Neuronal stem cell (in vitro differentiated cells): Measurements from ENCODE around the gene TBC1D22A.

Experiments
- DNase-seq: peaks from one replicate; pipeline ENCODE4 v3.0.0-alpha.2; 2013; ENCODE audit warnings: low spot score
- H2AFZ ChIP-seq: one replicate; pipeline ENCODE4 v1.6.1; 2013; ENCODE audit warnings: mild to moderate bottlenecking, low read length, inconsistent platforms
- H2AK5ac ChIP-seq: 2 replicates; pipeline ENCODE4 v1.6.1; 2013; ENCODE audit warnings: low read depth, mild to moderate bottlenecking, inconsistent platforms, low read length, moderate library complexity, mixed read lengths
- H2BK120ac ChIP-seq: 2 replicates; pipeline ENCODE4 v1.6.1; 2013; ENCODE audit warnings: low read depth, mild to moderate bottlenecking, inconsistent platforms, low read length, moderate library complexity, mixed read lengths
- H2BK12ac ChIP-seq: one replicate; pipeline ENCODE4 v1.6.1; 2013; ENCODE audit warnings: low read length, inconsistent platforms
- H2BK15ac ChIP-seq: 2 replicates; pipeline ENCODE4 v1.6.1; 2013; ENCODE audit warnings: mild to moderate bottlenecking, low read length, inconsistent platforms, mixed read lengths
- H2BK5ac ChIP-seq: one replicate; pipeline ENCODE4 v1.6.1; 2013; ENCODE audit warnings: inconsistent platforms, mild to moderate bottlenecking, low read length, moderate library complexity
- H3K14ac ChIP-seq: one replicate; pipeline ENCODE4 v1.6.1; 2013; ENCODE audit warnings: low read length, inconsistent platforms
- H3K18ac ChIP-seq: 2 replicates; pipeline ENCODE4 v1.6.1; 2013; ENCODE audit warnings: low read length, inconsistent platforms
- H3K23ac ChIP-seq: 2 replicates; pipeline ENCODE4 v1.6.1; 2013; ENCODE audit warnings: low read depth, mild to moderate bottlenecking, mixed read lengths, low read length, inconsistent platforms; ENCODE audit not compliant: poor library complexity
- H3K27ac ChIP-seq: replicated peaks from 3 replicates; pipeline ENCODE4 v1.5.1; 2013; ENCODE audit warnings: low read length, inconsistent platforms
- H3K27me3 ChIP-seq, 3 experiments: 2 replicates each; pipeline ENCODE4 v1.6.1; 2013; ENCODE audit warnings: low read length in 3 of 3, mild to moderate bottlenecking in 2 of 3, inconsistent platforms in 1 of 3, low read depth in 1 of 3, mixed read lengths in 1 of 3, moderate library complexity in 1 of 3; ENCODE audit not compliant: control insufficient read depth in 3 of 3, insufficient read depth in 3 of 3
- H3K36me3 ChIP-seq, 2 donors: replicated peaks in 1 of 2; 2 replicates each; pipeline ENCODE4 v1.6.1; 2013; ENCODE audit warnings: low read length in 2 of 2; ENCODE audit not compliant: control insufficient read depth in 2 of 2, insufficient read depth in 2 of 2
- H3K4ac ChIP-seq: 2 replicates; pipeline ENCODE4 v1.6.1; 2013; ENCODE audit warnings: inconsistent platforms, mild to moderate bottlenecking, low read length, moderate library complexity
- H3K4me1 ChIP-seq, 2 donors: 1 replicate in 1 of 2; 2 replicates in 1 of 2; pipeline ENCODE4 v1.6.1; 2013; ENCODE audit warnings: low read length in 2 of 2, low read depth in 1 of 2; ENCODE audit not compliant: control insufficient read depth in 2 of 2, insufficient read depth in 1 of 2
- H3K4me2 ChIP-seq: one replicate; pipeline ENCODE4 v1.6.1; 2013; ENCODE audit warnings: mild to moderate bottlenecking, low read length, inconsistent platforms; ENCODE audit not compliant: insufficient read depth, poor library complexity, severe bottlenecking
- H3K4me3 ChIP-seq, 2 donors: 2 replicates each; pipeline ENCODE4 v1.5.1; 2013; ENCODE audit warnings: low read length in 2 of 2, mild to moderate bottlenecking in 2 of 2, inconsistent platforms in 1 of 2, moderate library complexity in 1 of 2
- H3K79me1 ChIP-seq: one replicate; pipeline ENCODE4 v1.6.1; 2013; ENCODE audit warnings: low read depth, mild to moderate bottlenecking, inconsistent platforms, low read length, moderate library complexity
- H3K9ac ChIP-seq: one replicate; pipeline ENCODE4 v1.6.1; 2013; ENCODE audit warnings: mild to moderate bottlenecking, low read depth, low read length, inconsistent platforms; ENCODE audit not compliant: poor library complexity
- H3K9me3 ChIP-seq, 2 donors: replicated peaks in 1 of 2; 2 replicates each; pipeline versions ENCODE3 to v1.6.1; 2013; ENCODE audit warnings: low read length in 2 of 2, mild to moderate bottlenecking in 2 of 2, inconsistent platforms in 1 of 2, low read depth in 1 of 2, mixed read lengths in 1 of 2, moderate library complexity in 1 of 2; ENCODE audit not compliant: control insufficient read depth in 2 of 2, insufficient read depth in 1 of 2
- H4K8ac ChIP-seq: one replicate; pipeline ENCODE4 v1.6.1; 2013; ENCODE audit warnings: low read depth, mild to moderate bottlenecking, inconsistent platforms, low read length, moderate library complexity
- H4K91ac ChIP-seq: one replicate; pipeline ENCODE4 v1.6.1; 2013; ENCODE audit warnings: low read length, low read depth, mild to moderate bottlenecking, inconsistent platforms; ENCODE audit not compliant: poor library complexity
- WGBS, 2 donors: extraction: QIAGEN DNeasy Blood & Tissue Kit; methylation state at CpG; one replicate each; pipeline ENCODE4 v1.1.7; 2013; ENCODE audit warnings: missing lambda C conversion rate in 2 of 2, mixed read lengths in 1 of 2; ENCODE audit not compliant: insufficient read length in 2 of 2, insufficient replicate concordance in 1 of 2; ENCODE audit errors: extremely low coverage in 2 of 2; 5-methylcytosine and 5-hydroxymethylcytosine counted together

TBC1D22A gene

GRCh38 chr22:46758121-46758520 lies 4.3 kb upstream of the TBC1D22A start:
- Histone ChIP-seq H3K18ac (no peak overlapping the region), H2AK5ac (no peak overlapping the region), H4K8ac (no peak overlapping the region), H3K27me3 (no peaks in the 10 kb centered on the region), H3K14ac (no peak overlapping the region), H2BK15ac (no peak overlapping the region), H3K36me3 (peaks cover 6 to 12% of the 10 kb centered on the region in 2 donors), H3K27ac (no peak overlapping the region), H2BK120ac (no peak overlapping the region), H4K91ac (no peak overlapping the region), H3K23ac (no peak overlapping the region), H3K79me1 (peaks cover 3% of the 10 kb centered on the region), H3K4me1 (peaks cover 2 to 9% of the 10 kb centered on the region in 2 donors), H2AFZ (no peak overlapping the region), H3K9ac (no peak overlapping the region), H3K4ac (no peak overlapping the region), H3K4me3 (no peak overlapping the region), H2BK5ac (no peak overlapping the region), H3K4me2 (no peak overlapping the region), H2BK12ac (no peak overlapping the region), H3K9me3 (peaks cover 7 to 11% of the 10 kb centered on the region in 2 donors)
- DNase-seq = no peak
- WGBS, 2 donors = no CpG with 5 or more reads among the region's 1 CpG

- H2AFZ ChIP-seq = peak overlapping the region; percentile 37
- H2BK5ac ChIP-seq = no peak overlapping the region
- H3K9ac ChIP-seq = no peak overlapping the region
- H2AK5ac ChIP-seq = no peak overlapping the region
- no peak overlapping the region for H3K27ac ChIP-seq
- WGBS, 2 donors = no CpG with 5 or more reads among the region's 6 CpGs
- no peak overlapping the region for H3K23ac ChIP-seq
- no peak overlapping the region for H3K14ac ChIP-seq
- H2BK12ac ChIP-seq = no peak overlapping the region
- no peak overlapping the region for H2BK15ac ChIP-seq
- H2BK120ac ChIP-seq = no peak overlapping the region
- H3K79me1 ChIP-seq = peaks cover 3% of the 10 kb centered on the region
- H3K4ac ChIP-seq = no peak overlapping the region
- peak; percentile 45 for DNase-seq
- no peaks in the 10 kb centered on the region for H3K27me3 ChIP-seq
- H3K4me3 ChIP-seq = no peak overlapping the region
- H3K36me3 ChIP-seq = peaks cover 6 to 12% of the 10 kb centered on the region in 2 donors
- no peak overlapping the region for H4K8ac ChIP-seq
- peaks cover 4 to 13% of the 10 kb centered on the region in 2 donors for H3K4me1 ChIP-seq
- H3K9me3 ChIP-seq = peaks cover 7 to 11% of the 10 kb centered on the region in 2 donors
- no peak overlapping the region for H4K91ac ChIP-seq
- H3K18ac ChIP-seq = no peak overlapping the region
- no peak overlapping the region for H3K4me2 ChIP-seq
These were observed 3.6 kb upstream of the TBC1D22A start for GRCh38 chr22:46758867-46759290.

DNA sequence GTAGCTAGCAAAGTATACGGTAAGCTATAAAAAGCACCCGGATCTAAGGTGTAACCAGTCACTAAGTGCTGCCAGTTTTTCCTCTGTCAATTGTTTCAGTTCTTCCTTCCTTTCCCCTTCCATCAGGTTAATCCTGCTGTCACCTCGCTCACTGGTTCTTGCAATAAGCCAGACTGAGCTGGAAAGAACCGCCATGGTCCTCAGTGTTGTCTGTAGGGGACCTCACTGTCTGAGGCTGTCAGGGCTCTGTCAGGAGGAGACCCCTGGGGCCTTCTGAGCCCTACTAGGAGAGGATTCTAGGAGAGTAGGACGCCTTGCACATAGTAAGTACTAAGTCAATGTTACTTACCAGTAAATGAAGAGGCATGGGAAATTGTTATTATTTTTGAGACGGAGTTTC lies 1.4 kb upstream of the TBC1D22A start:
- H4K8ac ChIP-seq = no peak overlapping the region
- H3K4ac ChIP-seq = no peak overlapping the region
- DNase-seq = no peak
- no peak overlapping the region for H3K9ac ChIP-seq
- no peaks in the 10 kb centered on the region for H3K27me3 ChIP-seq
- H3K4me3 ChIP-seq = peak overlapping the region in 1 of 2 donors; percentile 98
- H3K36me3 ChIP-seq = peaks cover 6 to 16% of the 10 kb centered on the region in 2 donors
- H2AFZ ChIP-seq = no peak overlapping the region
- no peak overlapping the region for H3K14ac ChIP-seq
- no peak overlapping the region for H3K27ac ChIP-seq
- H3K18ac ChIP-seq = no peak overlapping the region
- H3K79me1 ChIP-seq = peaks cover 3% of the 10 kb centered on the region
- no peak overlapping the region for H2AK5ac ChIP-seq
- peaks cover 5 to 7% of the 10 kb centered on the region in 2 donors for H3K9me3 ChIP-seq
- no peak overlapping the region for H2BK15ac ChIP-seq
- WGBS, 2 donors = no CpG with 5 or more reads among the region's 6 CpGs
- H3K4me1 ChIP-seq = peaks cover 4 to 9% of the 10 kb centered on the region in 2 donors
- no peak overlapping the region for H4K91ac ChIP-seq
- no peak overlapping the region for H2BK5ac ChIP-seq
- no peak overlapping the region for H3K4me2 ChIP-seq
- no peak overlapping the region for H2BK12ac ChIP-seq
- no peak overlapping the region for H2BK120ac ChIP-seq
- H3K23ac ChIP-seq = no peak overlapping the region

DNA sequence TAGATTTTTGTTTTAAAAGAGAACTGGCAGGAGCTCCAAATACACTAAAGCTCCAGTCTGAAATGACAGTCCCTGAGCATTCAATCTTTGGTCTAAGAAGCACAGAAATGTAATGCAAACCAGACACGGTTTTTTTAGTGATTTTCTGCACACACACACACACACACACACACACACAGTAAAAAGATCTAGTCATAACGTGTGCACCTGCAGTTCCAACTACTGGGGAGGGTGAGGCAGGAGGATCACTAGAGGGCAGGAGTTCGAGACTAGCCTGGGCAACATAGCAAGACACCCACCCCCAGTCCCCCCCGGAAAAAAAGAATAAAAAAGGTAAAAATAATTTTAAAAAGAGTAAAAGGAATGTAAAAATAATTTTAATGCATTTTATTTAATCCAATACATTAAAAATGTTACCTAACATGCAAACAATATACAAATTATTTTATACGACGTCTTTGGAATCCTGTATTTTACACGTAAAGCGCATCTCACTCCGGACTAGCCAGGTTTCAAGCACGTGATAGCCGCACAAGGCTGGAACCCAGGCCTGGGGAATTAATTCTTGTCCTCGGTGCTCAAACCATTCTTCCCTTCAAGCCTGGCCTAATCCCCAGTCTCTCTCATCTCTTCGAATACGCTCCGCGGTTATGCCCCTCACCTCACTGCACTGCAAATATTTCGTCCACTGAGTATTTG lies 762 bp upstream of the TBC1D22A start:
- Histone ChIP-seq H3K27me3 (no peaks in the 10 kb centered on the region), H2AFZ (peak overlapping the region; percentile 95), H3K14ac (peak overlapping the region; percentile 12), H3K4me3 (peak overlapping the region; percentile 98), H3K4me1 (peaks cover 4 to 9% of the 10 kb centered on the region in 2 donors), H2BK5ac (peak overlapping the region; percentile 80), H2BK15ac (no peak overlapping the region), H2BK12ac (peak overlapping the region; percentile 1), H4K91ac (no peak overlapping the region), H3K9ac (peak overlapping the region; percentile 94), H3K27ac (peak overlapping the region; percentile 64), H3K18ac (peak overlapping the region; percentile 91), H2AK5ac (no peak overlapping the region), H3K4ac (no peak overlapping the region), H3K4me2 (peak overlapping the region; percentile 55), H3K79me1 (peaks cover 5% of the 10 kb centered on the region), H3K23ac (peak overlapping the region; percentile 97), H4K8ac (no peak overlapping the region), H3K9me3 (peaks cover 0 to 2% of the 10 kb centered on the region in 2 donors), H2BK120ac (no peak overlapping the region), H3K36me3 (peaks cover 6 to 16% of the 10 kb centered on the region in 2 donors)
- no CpG with 5 or more reads among the region's 17 CpGs for WGBS, 2 donors
- DNase-seq = peak; percentile 23
